ENCODE measurements around the gene ANK3.

- TF ChIP-seq CTCF (IDR thresholded peaks at IDR 0.05; ENCODE audit: low read length) (no peak), EZH2 (optimal IDR thresholded peaks at IDR 0.05; ENCODE audit: low read depth, low read length) (no peak)
These were observed 134.9 kb downstream of the ANK3 start for GRCh38 chr10:60254776-60255175.

All from MM.1S (cell line).